AG04450 (cell line): ENCODE measurements around the gene PRRC1. TPM values are rescaled to one million over a fixed set of nuclear protein-coding genes. Genes with fewer than 3 reads are reported as not detected.

Experiments
- CTCF ChIA-PET: fragments of 300-600, 350-600 bp; formaldehyde crosslinking; extraction: SDS; loops from one replicate; lab custom pipeline; 2022; ENCODE audit warnings: antibody characterized with exemption, inconsistent platforms; lab: Charles Lee
- POLR2A ChIA-PET: fragments of 350-600 bp; formaldehyde crosslinking; extraction: SDS; loops from one replicate; lab custom pipeline; 2021; ENCODE audit warnings: antibody characterized with exemption, inconsistent platforms; lab: Yijun Ruan, JAX
- DNase-seq: peaks from one replicate; pipeline ENCODE4 v3.0.0-alpha.2; 2011; ENCODE audit warnings: low read depth, low spot score
- H3K27ac ChIP-seq: one replicate; pipeline ENCODE4 v1.5.1; 2012; ENCODE audit warnings: low read depth, low read length, control low read depth
- H3K27me3 ChIP-seq: one replicate; pipeline ENCODE4 v1.6.0; 2012; ENCODE audit warnings: low read length; ENCODE audit not compliant: control insufficient read depth, insufficient read depth
- H3K4me3 ChIP-seq: 2 replicates; pipeline ENCODE4 v1.5.1; 2011; ENCODE audit warnings: mild to moderate bottlenecking, low read depth, low read length, control low read depth
- H3K9me3 ChIP-seq: 2 replicates; pipeline ENCODE4 v1.5.1; 2012; ENCODE audit warnings: low read length; ENCODE audit not compliant: control insufficient read depth, insufficient read depth
- CTCF ChIP-seq: IDR thresholded peaks from 2 replicates; pipeline ENCODE4 v1.5.1; 2011; ENCODE audit warnings: low read depth, low read length, control low read depth, inconsistent platforms
- polyA plus RNA-seq: library from polyadenylated mRNA; depleted of rRNA; stranded (reverse); fragments of >200 nt; gene quantifications from 2 replicates; pipeline ENCODE4 v1.2.3, GENCODE V29; 2011

Gene PRRC1
- polyA plus RNA-seq, 1 experiment, result 120 TPM

GRCh38 chr5:127492854-127493738 lies 24.3 kb upstream of the PRRC1 start:
- POLR2A ChIA-PET, result interaction anchor here (0.5 kb wide), 1 partner anchor 83 kb away, joined by 3 read pairs; no protein-coding TSS in a partner anchor
- peaks cover 4% of the 10 kb centered on the region for H3K27me3 ChIP-seq
- no peaks in the 10 kb centered on the region for H3K9me3 ChIP-seq
- CTCF ChIA-PET, result interaction anchor here (0.5 to 2.9 kb wide), 62 partner anchors 8 to 835 kb away, joined by 3 to 16 read pairs (median 4); partner anchors contain the start of gene PRRC1
- H3K27ac ChIP-seq, result no peak overlapping the region
- H3K4me3 ChIP-seq, result no peak overlapping the region
- DNase-seq, result no peak
- peak; percentile 88 for TF ChIP-seq CTCF

- ChIA-PET POLR2A (no interaction called here), CTCF (no interaction called here)
- no peaks in the 10 kb centered on the region for H3K9me3 ChIP-seq
- peaks cover 3% of the 10 kb centered on the region for H3K27me3 ChIP-seq
- no peak overlapping the region for H3K27ac ChIP-seq
- TF ChIP-seq CTCF, result no peak
- no peak overlapping the region for H3K4me3 ChIP-seq
- no peak for DNase-seq
Measured at GRCh38 chr5:127498548-127498947, 18.9 kb upstream of the PRRC1 start.

GRCh38 chr5:127505905-127506304 lies 11.5 kb upstream of the PRRC1 start:
- no peaks in the 10 kb centered on the region for H3K9me3 ChIP-seq
- no peak for TF ChIP-seq CTCF
- POLR2A ChIA-PET, result no interaction called here
- CTCF ChIA-PET, result interaction anchor here (1.0 kb wide), 1 partner anchor 13 kb away, joined by 5 read pairs; no protein-coding TSS in a partner anchor
- peaks cover 4% of the 10 kb centered on the region for H3K27me3 ChIP-seq
- no peak overlapping the region for H3K27ac ChIP-seq
- no peak overlapping the region for H3K4me3 ChIP-seq
- no peak for DNase-seq

GRCh38 chr5:127506616-127507015 lies 10.8 kb upstream of the PRRC1 start:
- no peak for DNase-seq
- POLR2A ChIA-PET, result no interaction called here
- Histone ChIP-seq H3K27me3 (peaks cover 8% of the 10 kb centered on the region), H3K4me3 (no peak overlapping the region), H3K27ac (no peak overlapping the region), H3K9me3 (no peaks in the 10 kb centered on the region)
- CTCF ChIA-PET, result interaction anchor here (1.0 kb wide), 1 partner anchor 14 kb away, joined by 5 read pairs; no protein-coding TSS in a partner anchor
- TF ChIP-seq CTCF, result no peak
